GM21390 (cell line): Measurements from ENCODE around the gene TTBK1.

Experiments
- ATAC-seq: cut with Tn5 transposase; IDR thresholded peaks from one replicate; pipeline ENCODE4 v1.9.1; 2021; ENCODE audit not compliant: unreplicated experiment

Gene TTBK1

GRCh38 chr6:43242908-43243663 is at the start of gene TTBK1:
TSS of gene TTBK1 (plus strand) at chr6:43243481. CDS start at chr6:43246661, 3,180 bp downstream.
- no peak for ATAC-seq

GRCh38 chr6:43193929-43194328 is 49.4 kb upstream of the TTBK1 start:
- no peak for ATAC-seq

- ATAC-seq: no peak
These were observed 46.9 kb upstream of the TTBK1 start for GRCh38 chr6:43196337-43196736.

- no peak for ATAC-seq
These were observed 43.4 kb upstream of the TTBK1 start for GRCh38 chr6:43199912-43200311.

- ATAC-seq: no peak
These were observed 42.7 kb upstream of the TTBK1 start for GRCh38 chr6:43200541-43200940.

- no peak for ATAC-seq
These were observed 40.8 kb upstream of the TTBK1 start for GRCh38 chr6:43202451-43202850.

- ATAC-seq: no peak
These were observed 40.1 kb upstream of the TTBK1 start for GRCh38 chr6:43203029-43203717.

GRCh38 chr6:43203718-43204095 is 39.6 kb upstream of the TTBK1 start:
- ATAC-seq: no peak

- ATAC-seq: no peak
These were observed 38.8 kb upstream of the TTBK1 start for GRCh38 chr6:43204271-43205105.

GRCh38 chr6:43205849-43206248 is 37.4 kb upstream of the TTBK1 start:
- no peak for ATAC-seq

GRCh38 chr6:43207286-43207685 is 36.0 kb upstream of the TTBK1 start:
- no peak for ATAC-seq

GRCh38 chr6:43211955-43212354 is 31.3 kb upstream of the TTBK1 start:
- no peak for ATAC-seq

GRCh38 chr6:43213431-43213830 is 29.9 kb upstream of the TTBK1 start:
- no peak for ATAC-seq

- ATAC-seq: no peak
These were observed 28.2 kb upstream of the TTBK1 start for GRCh38 chr6:43215066-43215465.

- ATAC-seq: no peak
These were observed 27.1 kb upstream of the TTBK1 start for GRCh38 chr6:43216200-43216599.

GRCh38 chr6:43217351-43217750 is 25.9 kb upstream of the TTBK1 start:
- ATAC-seq: no peak

- ATAC-seq: no peak
These were observed 24.2 kb upstream of the TTBK1 start for GRCh38 chr6:43219119-43219518.

GRCh38 chr6:43219814-43220213 is 23.5 kb upstream of the TTBK1 start:
- no peak for ATAC-seq

- ATAC-seq: no peak
These were observed 22.8 kb upstream of the TTBK1 start for GRCh38 chr6:43220439-43220951.

- ATAC-seq: no peak
These were observed 22.0 kb upstream of the TTBK1 start for GRCh38 chr6:43221046-43221972.
